ENCODE results near the gene DNAAF1.

The DNAAF1 gene

DNA sequence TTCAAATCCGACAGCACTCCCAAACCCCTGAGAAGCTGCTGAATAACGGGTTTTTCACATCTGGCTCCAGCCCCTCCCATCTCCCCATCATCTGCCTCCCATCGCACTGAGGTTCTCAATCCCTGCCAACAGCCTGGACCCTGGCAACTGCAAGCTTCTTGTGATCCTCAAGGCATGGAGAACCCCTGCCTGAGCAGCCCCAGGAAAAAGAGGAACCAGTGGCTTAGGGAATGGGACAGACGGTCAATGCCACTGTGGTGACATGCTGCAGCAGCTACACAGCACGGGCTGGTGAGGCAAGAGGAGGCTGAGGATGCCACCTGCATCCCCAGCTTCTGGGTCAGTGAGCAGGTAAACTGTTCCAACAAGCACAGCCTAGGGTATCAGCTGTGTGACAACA is 25.1 kb upstream of the DNAAF1 start:
- no peak overlapping the region for H3K4me3 ChIP-seq
- no peak overlapping the region for H3K27ac ChIP-seq

GRCh38 chr16:84121007-84121406 is 24.1 kb upstream of the DNAAF1 start:
- Histone ChIP-seq H3K27ac (no peak overlapping the region), H3K4me3 (no peak overlapping the region)

GRCh38 chr16:84124257-84125073 is 20.6 kb upstream of the DNAAF1 start:
- H3K27ac ChIP-seq = no peak overlapping the region
- no peak overlapping the region for H3K4me3 ChIP-seq

DNA sequence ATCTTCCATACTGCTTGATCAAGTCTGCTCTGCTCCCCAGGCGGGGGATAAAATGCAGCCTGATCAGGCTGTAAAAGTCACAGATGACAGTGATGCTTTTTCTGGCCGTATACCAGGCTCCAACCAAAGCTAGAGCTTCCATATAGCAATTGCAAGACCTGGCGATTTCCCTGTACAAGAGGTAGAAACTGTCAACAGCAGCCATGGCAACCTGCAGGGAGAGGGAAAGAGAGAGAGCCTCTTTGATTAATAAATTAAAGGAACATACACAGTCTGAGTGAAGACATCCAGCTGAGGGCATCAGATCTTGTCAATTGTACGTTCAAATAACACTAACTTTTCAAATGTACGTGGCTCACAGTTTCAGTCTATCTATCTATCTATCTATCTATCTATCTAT is 14.0 kb upstream of the DNAAF1 start:
- Histone ChIP-seq H3K27ac (no peak overlapping the region), H3K4me3 (no peak overlapping the region)

DNA sequence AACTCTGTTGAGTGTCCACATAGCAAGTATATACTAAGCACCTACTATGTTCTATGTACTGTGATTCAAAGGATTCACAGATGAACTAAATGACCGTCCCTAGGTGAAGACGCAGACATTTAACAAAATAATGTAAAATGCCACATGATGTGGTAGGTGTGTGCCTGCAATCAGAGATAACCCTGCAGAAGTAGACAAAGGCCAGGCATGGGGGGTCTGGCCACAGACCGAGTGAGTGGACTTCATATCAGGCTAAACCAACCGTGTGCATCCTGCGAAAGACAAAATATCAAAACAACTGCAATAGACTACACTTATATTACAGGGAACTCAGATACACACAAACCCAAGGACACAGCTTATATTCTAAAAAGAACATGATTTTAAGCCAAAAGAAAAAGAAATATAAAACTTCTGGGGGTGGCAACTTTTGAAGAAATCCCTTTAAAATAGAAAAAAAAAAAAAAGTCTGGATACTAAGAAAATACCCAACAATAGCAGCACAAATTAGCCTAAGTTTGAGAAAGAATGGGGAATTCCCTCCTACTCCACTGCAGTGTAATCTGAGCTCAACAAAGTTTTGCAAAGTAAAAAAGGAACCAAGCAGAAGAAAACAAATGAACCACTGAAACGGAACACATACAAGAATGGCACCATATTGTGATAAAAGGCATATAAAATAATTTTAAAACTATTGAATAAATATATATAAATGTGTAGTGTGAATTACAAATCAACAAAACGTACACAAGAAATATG is 12.4 kb upstream of the DNAAF1 start:
- no peak overlapping the region for H3K27ac ChIP-seq

DNA sequence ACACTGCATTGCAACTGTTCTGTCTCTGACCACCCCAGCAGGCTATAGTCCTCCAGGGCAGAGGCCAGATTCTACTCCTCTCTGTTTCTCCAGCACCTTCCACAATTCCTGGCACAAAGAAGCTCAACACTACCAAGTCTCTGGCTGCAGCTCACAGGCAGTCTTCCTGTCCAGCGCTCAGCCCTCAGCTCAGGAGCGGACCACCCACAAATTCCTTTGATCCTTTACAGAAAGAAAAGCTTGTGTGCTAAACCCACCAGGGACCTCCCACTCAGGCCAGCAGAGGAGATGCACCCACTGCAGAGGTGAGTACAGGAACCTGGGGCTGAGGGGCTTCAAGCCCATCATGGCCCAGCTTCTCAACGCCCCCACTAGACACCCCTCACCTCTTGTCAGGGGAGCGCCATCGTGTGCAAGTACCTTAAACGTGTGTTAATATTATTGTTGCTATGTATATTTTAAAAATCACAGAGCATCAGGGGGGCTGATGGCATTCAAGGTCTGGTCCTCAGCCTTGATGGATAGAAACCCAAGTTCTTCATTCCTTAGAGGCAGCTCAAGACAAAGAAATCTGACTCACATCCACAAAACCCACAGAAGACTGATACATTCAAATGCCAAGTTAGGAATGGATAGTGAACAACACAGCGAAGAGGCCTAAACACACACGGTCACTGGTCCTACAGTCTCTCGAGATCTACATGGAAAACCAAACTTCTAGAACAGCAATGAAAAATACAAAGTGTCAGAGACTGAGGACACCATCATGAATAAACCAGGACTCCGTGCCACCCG is 8.6 kb upstream of the DNAAF1 start:
- no peak overlapping the region for H3K27ac ChIP-seq
- no peak overlapping the region for H3K4me3 ChIP-seq

More for the DNA sequence above, 12.4 kb upstream of the DNAAF1 start:
- no peak overlapping the region for H3K4me3 ChIP-seq

- Histone ChIP-seq H3K4me3 (no peak overlapping the region), H3K27ac (no peak overlapping the region)
Measured at GRCh38 chr16:84137287-84137686, 7.8 kb upstream of the DNAAF1 start.

DNA sequence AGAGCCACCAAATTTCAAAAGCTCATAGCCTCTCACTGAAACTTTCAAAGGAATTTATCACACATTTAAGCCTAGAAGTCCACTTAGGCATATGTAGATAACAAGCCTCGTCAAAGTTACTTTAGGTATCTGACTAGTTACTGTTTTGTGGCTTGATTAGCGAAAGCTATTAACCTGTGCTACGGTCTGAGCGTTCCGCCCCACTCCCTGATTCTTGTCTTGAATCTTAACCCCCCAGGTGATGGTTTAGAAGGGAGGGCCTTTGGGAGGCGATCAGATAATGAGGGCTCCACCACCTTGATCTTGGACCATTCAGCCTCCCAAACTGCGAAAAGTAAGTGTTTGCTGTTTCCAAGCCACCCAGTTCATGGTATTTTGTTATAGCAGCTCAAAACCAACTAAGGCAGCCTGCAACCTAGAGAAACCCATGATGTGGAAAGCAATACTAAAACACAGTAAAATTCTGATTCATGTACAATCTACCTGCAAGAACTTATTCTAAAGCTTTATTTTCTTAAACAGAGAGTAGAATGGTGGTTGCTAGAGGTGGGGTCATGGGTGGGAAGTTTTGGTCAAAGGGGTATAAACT is 7.2 kb upstream of the DNAAF1 start:
- Histone ChIP-seq H3K4me3 (no peak overlapping the region), H3K27ac (no peak overlapping the region)

- H3K27ac ChIP-seq = no peak overlapping the region
- H3K4me3 ChIP-seq = no peak overlapping the region
Measured at GRCh38 chr16:84138500-84138823, 6.6 kb upstream of the DNAAF1 start.

DNA sequence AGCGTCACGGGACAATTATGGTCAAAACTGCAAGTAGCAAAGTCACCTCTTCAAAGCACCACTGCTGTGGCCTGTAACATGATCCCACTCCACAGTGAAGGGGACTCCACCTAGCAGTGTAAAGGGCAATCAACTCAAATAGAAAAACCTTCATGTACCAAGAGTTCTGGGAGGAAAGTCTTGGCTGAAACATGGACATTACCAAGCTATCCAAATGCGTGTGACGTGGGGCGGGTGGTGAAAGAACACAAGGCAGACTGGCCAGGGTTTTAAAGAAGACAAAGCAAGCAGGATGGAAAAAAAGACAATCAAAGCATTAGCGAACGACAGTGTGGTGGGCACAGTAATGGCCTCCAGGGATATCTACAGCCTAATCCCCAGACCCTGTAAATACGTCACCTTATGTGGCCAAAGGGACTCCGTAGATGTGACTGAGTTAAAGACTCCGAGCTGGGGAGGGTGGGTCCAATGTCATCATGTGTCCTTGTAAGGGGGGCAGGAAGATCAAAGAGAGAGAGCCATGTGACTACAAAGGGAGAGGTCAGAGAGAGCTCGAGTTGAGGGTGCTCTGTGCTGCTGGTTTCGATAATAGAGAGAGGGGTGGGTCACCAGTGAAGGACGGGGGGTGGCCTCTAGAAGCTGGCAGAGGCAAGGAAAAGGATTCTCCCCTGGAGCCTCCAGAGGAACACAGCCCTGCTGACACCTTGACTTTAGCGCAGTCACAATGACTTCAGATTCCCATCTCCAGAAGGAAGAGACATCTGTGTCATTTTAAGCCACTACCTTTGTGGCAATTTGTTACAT is 6.1 kb upstream of the DNAAF1 start:
- peak overlapping the region in 7 of 21 experiments; percentile 12 to 62 (median 39) for H3K27ac ChIP-seq
- no peak overlapping the region for H3K4me3 ChIP-seq

GRCh38 chr16:84139628-84140258 is 5.4 kb upstream of the DNAAF1 start:
- H3K27ac ChIP-seq = peak overlapping the region in 5 of 21 experiments; percentile 17 to 62 (median 39)
- no peak overlapping the region for H3K4me3 ChIP-seq

DNA sequence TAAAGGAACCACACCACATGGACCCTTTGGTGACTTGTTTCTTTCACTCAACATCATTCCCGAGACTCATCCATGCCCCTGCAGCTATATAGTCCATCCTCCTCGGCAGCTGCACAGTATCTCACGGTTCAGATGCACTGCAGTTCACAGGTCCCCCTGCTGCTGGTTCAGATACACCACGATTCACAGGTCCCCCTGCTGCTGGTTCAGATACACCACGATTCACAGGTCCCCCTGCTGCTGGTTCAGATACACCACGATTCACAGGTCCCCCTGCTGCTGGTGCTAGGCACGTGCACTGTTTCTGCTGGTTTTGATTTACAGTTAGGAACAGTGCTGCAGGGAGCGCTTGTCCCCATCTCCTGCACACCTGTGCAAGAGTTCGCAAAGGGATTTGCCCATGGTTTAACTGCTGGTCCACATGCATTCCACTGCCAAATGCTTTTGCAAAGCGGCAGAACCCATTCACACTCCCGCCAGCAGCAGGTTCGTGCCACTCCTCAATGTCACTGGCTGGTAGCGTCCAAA is 3.9 kb upstream of the DNAAF1 start:
- H3K27ac ChIP-seq = no peak overlapping the region
- H3K4me3 ChIP-seq = no peak overlapping the region

GRCh38 chr16:84143081-84143480 is 2.0 kb upstream of the DNAAF1 start:
- H3K4me3 ChIP-seq = no peak overlapping the region
- H3K27ac ChIP-seq = no peak overlapping the region

DNA sequence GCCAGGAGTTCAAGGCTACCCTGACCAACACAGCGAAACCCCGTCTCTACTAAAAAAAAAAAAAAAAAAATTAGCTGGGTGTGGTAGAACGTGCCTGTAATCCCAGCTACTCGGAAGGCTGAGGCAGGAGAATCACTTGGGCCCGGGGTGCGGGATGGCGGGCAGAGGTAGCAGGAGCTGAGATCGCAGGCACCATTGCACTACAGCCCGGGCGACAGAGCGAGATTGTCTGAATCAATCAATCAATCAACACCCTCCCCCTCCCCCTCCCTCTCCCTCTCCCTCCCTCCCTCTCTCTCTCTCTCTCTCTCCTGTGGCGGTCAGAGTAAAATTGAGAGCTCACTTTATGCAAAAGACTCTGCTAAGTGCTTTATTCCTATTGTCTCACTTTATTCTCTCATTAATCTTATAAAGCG is 1.3 kb upstream of the DNAAF1 start:
- Histone ChIP-seq H3K27ac (peak overlapping the region in 3 of 21 experiments; percentile 87 to 91 (median 88)), H3K4me3 (peak overlapping the region in 6 of 7 experiments; percentile 68 to 99 (median 89))

GRCh38 chr16:84144209-84144858 is 774 bp upstream of the DNAAF1 start:
- H3K4me3 ChIP-seq = peak overlapping the region; percentile 65 to 99 (median 80)
- H3K27ac ChIP-seq = peak overlapping the region; percentile 14 to 92 (median 87)

DNA sequence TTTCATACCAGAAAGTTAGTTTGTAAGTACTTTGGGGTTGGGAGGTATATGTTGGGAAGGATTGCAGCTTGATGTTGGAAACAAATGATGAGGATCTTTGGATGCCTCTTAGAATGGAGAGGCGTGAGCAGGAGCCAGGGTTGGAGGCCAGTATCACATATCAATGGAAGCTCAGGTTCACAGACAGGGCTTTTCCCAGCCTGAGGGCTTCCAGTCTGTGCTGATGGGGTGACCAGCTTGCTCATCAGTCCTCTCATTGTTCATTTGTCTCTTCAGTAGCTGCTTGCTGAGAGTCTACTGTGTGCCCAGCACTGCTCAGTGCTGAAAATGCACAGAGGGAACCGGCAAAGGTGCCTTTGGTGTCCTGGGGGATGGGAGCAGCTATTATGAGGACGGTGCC is 5.8 kb downstream of the DNAAF1 start:
- no peak overlapping the region for H3K27ac ChIP-seq
- no peak overlapping the region for H3K4me3 ChIP-seq

- Histone ChIP-seq H3K27ac (no peak overlapping the region), H3K4me3 (no peak overlapping the region)
Measured at GRCh38 chr16:84153660-84154214, 8.6 kb downstream of the DNAAF1 start.

GRCh38 chr16:84155226-84155625 is 10.1 kb downstream of the DNAAF1 start:
- no peak overlapping the region for H3K27ac ChIP-seq
- H3K4me3 ChIP-seq = no peak overlapping the region

Data from skin epidermis (tissue), 12 donors.